PC-9 (cell line): ENCODE results near the gene TRIP13. TPM values are rescaled to one million over a fixed set of nuclear protein-coding genes. Genes with fewer than 3 reads are reported as not detected.

ENCODE experiments used
- BruUV-seq: library from RNA; stranded (reverse); fragments of 400-500 nt; replicated peaks from 2 replicates; lab custom pipeline; 2021; lab: Mats Ljungman, UMichigan
- CTCF ChIA-PET: fragments of 300-600 bp; sonication (Branson Sonifier 250); formaldehyde crosslinking; loops from one replicate; lab custom pipeline; 2022; ENCODE audit warnings: antibody characterized with exemption; lab: Charles Lee
- POLR2A ChIA-PET: fragments of 300-600 bp; sonication (Branson Sonifier 250); formaldehyde crosslinking; loops from one replicate; lab custom pipeline; 2022; ENCODE audit warnings: antibody characterized with exemption; ENCODE audit not compliant: unreplicated experiment; lab: Charles Lee
- DNase-seq, 2 experiments: peaks; one replicate each; pipeline versions ENCODE4 v3.0.0 to v3.0.0-alpha.2; 2015 to 2022; ENCODE audit warnings: mixed read lengths in 1 of 2
- H2AFZ ChIP-seq: fragments of 200-600 bp; sonication (generic); 2 replicates; pipeline ENCODE4 v1.8.1; 2017; ENCODE audit warnings: antibody characterized with exemption
- H3F3A ChIP-seq: fragments of 200-600 bp; sonication (generic); 2 replicates; pipeline ENCODE4 v1.8.1; 2017; ENCODE audit warnings: antibody characterized with exemption, mild to moderate bottlenecking, low read depth; ENCODE audit not compliant: insufficient read depth
- H3K27ac ChIP-seq: fragments of 200-600 bp; sonication (generic); 2 replicates; pipeline ENCODE4 v1.6.1; 2016; ENCODE audit warnings: mixed run types
- H3K27me3 ChIP-seq: fragments of 200-600 bp; sonication (generic); 2 replicates; pipeline ENCODE4 v1.6.1; 2016; ENCODE audit warnings: low read depth, mixed run types; ENCODE audit not compliant: insufficient read depth
- H3K36me3 ChIP-seq: fragments of 200-600 bp; sonication (generic); 2 replicates; pipeline ENCODE4 v1.6.1; 2016; ENCODE audit warnings: low read depth, mixed run types
- H3K4me1 ChIP-seq: fragments of 200-600 bp; sonication (generic); replicated peaks from 2 replicates; pipeline ENCODE4 v1.6.1; 2016; ENCODE audit warnings: mixed run types; ENCODE audit not compliant: insufficient read depth
- H3K4me2 ChIP-seq: fragments of 200-600 bp; sonication (generic); 2 replicates; pipeline ENCODE4 v1.6.1; 2017; ENCODE audit warnings: mixed run types
- H3K4me3 ChIP-seq: fragments of 200-600 bp; sonication (generic); 2 replicates; pipeline ENCODE4 v1.6.1; 2016; ENCODE audit warnings: mixed run types
- H3K79me2 ChIP-seq: fragments of 200-600 bp; sonication (generic); 2 replicates; pipeline ENCODE4 v1.6.1; 2017; ENCODE audit warnings: low read depth, mixed run types
- H3K9me2 ChIP-seq: fragments of 200-600 bp; sonication (generic); 2 replicates; pipeline ENCODE4 v1.8.1; 2017; ENCODE audit warnings: mild to moderate bottlenecking; ENCODE audit not compliant: insufficient read depth
- H3K9me3 ChIP-seq: fragments of 200-600 bp; sonication (generic); 2 replicates; pipeline ENCODE4 v1.8.1; 2016; ENCODE audit warnings: low read depth; ENCODE audit not compliant: insufficient read depth
- H4K20me1 ChIP-seq: fragments of 200-600 bp; sonication (generic); 2 replicates; pipeline ENCODE4 v1.8.1; 2017; ENCODE audit not compliant: insufficient read depth
- CTCF ChIP-seq: fragments of 200-600 bp; sonication (generic); conservative IDR thresholded peaks from 2 replicates; pipeline ENCODE4 v1.6.1; 2017; ENCODE audit warnings: mixed run types, antibody characterized with exemption, mild to moderate bottlenecking, moderate library complexity
- EZH2 ChIP-seq: fragments of 200-600 bp; sonication (generic); IDR thresholded peaks from 2 replicates; pipeline ENCODE4 v1.8.0; 2017; ENCODE audit warnings: antibody characterized with exemption, low read depth
- intact Hi-C: fragments of 100-400 bp; cut with micrococcal nuclease; formaldehyde crosslinking; loops from one replicate; pipeline ENCODE4 v1.10.0; 2022; ENCODE audit not compliant: unreplicated experiment
- total RNA-seq: library from RNA; stranded (reverse); gene quantifications from 2 replicates; pipeline ENCODE4 v1.2.3, GENCODE V29; 2021

TRIP13 gene
- total RNA-seq, 1 experiment from 2014 or later: 74.0 TPM

- H3K4me2 ChIP-seq: no peak overlapping the region
- intact Hi-C loops: no loop called here
- TF ChIP-seq EZH2: no peak
- TF ChIP-seq CTCF: no peak
- H3K27me3 ChIP-seq: peaks cover 41% of the 10 kb centered on the region
- no peak for DNase-seq
- H3F3A ChIP-seq: no peaks in the 10 kb centered on the region
- H4K20me1 ChIP-seq: no peaks in the 10 kb centered on the region
- H3K79me2 ChIP-seq: no peaks in the 10 kb centered on the region
- no peaks in the 10 kb centered on the region for H3K4me1 ChIP-seq
- H3K4me3 ChIP-seq: no peak overlapping the region
- H3K27ac ChIP-seq: no peak overlapping the region
- no TSS peak for BruUV-seq
- H3K9me2 ChIP-seq: no peaks in the 10 kb centered on the region
- ChIA-PET POLR2A (no interaction called here), CTCF (no interaction called here)
- no peaks in the 10 kb centered on the region for H3K9me3 ChIP-seq
- no peaks in the 10 kb centered on the region for H3K36me3 ChIP-seq
- no peak overlapping the region for H2AFZ ChIP-seq
Observed at GRCh38 chr5:849651-850301, 42.9 kb upstream of the TRIP13 start.

GRCh38 chr5:850511-851006 lies 42.1 kb upstream of the TRIP13 start, which contains the start of gene ZDHHC11:
ZDHHC11 (minus strand) TSS chr5:850986; CDS start chr5:850602, 384 bp downstream.
- BruUV-seq: no TSS peak
- H3K27ac ChIP-seq: no peak within 1 kb of the TSS
- peaks cover 35% of the 10 kb centered on the region for H3K27me3 ChIP-seq
- no peaks in the 10 kb centered on the region for H3K36me3 ChIP-seq
- TF ChIP-seq CTCF (no peak), EZH2 (no peak)
- H3K9me3 ChIP-seq: no peaks in the 10 kb centered on the region
- DNase-seq: peak in 1 of 2 experiments; percentile 92
- intact Hi-C loops: no loop called here
- no peak within 1 kb of the TSS for H3K4me3 ChIP-seq
- no peaks in the 10 kb centered on the region for H3K4me1 ChIP-seq
- ChIA-PET POLR2A (no interaction called here), CTCF (no interaction called here)
- H3K9me2 ChIP-seq: no peaks in the 10 kb centered on the region
- no peak within 1 kb of the TSS for H3K4me2 ChIP-seq
- H3K79me2 ChIP-seq: no peaks in the 10 kb centered on the region
- H4K20me1 ChIP-seq: no peaks in the 10 kb centered on the region
- no peak within 1 kb of the TSS for H2AFZ ChIP-seq
- H3F3A ChIP-seq: no peaks in the 10 kb centered on the region

- CTCF ChIA-PET: no interaction called here
- no peaks in the 10 kb centered on the region for H3K9me2 ChIP-seq
- TF ChIP-seq CTCF (no peak), EZH2 (no peak)
- H3K4me1 ChIP-seq: no peaks in the 10 kb centered on the region
- H3F3A ChIP-seq: peaks cover 3% of the 10 kb centered on the region; the same call in 1 of the 2 replicates
- H3K79me2 ChIP-seq: no peaks in the 10 kb centered on the region
- H3K9me3 ChIP-seq: no peaks in the 10 kb centered on the region
- no peak overlapping the region for H3K4me3 ChIP-seq
- H3K27ac ChIP-seq: no peak overlapping the region
- intact Hi-C loops: no loop called here
- DNase-seq: no peak
- H3K36me3 ChIP-seq: no peaks in the 10 kb centered on the region
- no peak overlapping the region for H2AFZ ChIP-seq
- POLR2A ChIA-PET: no interaction called here
- no TSS peak for BruUV-seq
- H4K20me1 ChIP-seq: no peaks in the 10 kb centered on the region
- peaks cover 35% of the 10 kb centered on the region for H3K27me3 ChIP-seq
- H3K4me2 ChIP-seq: no peak overlapping the region
Observed at GRCh38 chr5:851076-851475, 41.6 kb upstream of the TRIP13 start.
